ENCODE data around the gene ROBO4. TPM values are rescaled to one million over a fixed set of nuclear protein-coding genes. Genes with fewer than 3 reads are reported as not detected.

The ROBO4 gene
- total RNA-seq: 0.43 and 0.72 TPM in 2 replicates

DNA sequence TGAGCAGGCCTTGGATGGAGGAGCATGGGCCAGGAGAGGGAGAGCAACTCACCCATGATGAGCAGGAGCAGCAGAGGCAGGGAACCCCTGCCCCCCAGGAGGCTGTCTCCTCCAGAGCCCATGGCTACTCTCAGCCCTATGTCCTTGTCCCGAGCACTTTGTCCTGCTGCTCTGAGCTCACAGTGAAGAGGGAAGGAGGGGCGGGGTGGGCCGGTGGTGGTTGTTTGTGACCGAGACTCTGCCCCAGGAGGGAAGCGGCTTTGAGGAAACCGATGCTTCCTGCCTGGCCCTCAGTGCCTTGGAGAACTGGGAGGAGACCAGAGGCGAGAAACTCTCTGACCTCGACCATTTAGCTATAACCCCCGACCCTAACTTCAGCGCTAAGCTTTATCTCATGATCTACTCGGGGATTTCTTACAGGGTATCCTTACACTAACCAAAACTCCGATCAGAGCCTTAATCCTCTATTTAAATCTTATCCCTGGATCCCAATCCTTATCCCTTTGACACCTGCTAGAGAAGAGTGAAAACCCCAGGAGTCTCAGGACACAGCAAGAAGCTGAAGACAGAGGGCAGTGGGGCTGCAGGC, at the start of gene ROBO4:
Gene ROBO4, minus strand, starts transcription at position 192 of the 589 bp plus-strand sequence. Its CDS starts 70 bp downstream, at position 122.

DNA sequence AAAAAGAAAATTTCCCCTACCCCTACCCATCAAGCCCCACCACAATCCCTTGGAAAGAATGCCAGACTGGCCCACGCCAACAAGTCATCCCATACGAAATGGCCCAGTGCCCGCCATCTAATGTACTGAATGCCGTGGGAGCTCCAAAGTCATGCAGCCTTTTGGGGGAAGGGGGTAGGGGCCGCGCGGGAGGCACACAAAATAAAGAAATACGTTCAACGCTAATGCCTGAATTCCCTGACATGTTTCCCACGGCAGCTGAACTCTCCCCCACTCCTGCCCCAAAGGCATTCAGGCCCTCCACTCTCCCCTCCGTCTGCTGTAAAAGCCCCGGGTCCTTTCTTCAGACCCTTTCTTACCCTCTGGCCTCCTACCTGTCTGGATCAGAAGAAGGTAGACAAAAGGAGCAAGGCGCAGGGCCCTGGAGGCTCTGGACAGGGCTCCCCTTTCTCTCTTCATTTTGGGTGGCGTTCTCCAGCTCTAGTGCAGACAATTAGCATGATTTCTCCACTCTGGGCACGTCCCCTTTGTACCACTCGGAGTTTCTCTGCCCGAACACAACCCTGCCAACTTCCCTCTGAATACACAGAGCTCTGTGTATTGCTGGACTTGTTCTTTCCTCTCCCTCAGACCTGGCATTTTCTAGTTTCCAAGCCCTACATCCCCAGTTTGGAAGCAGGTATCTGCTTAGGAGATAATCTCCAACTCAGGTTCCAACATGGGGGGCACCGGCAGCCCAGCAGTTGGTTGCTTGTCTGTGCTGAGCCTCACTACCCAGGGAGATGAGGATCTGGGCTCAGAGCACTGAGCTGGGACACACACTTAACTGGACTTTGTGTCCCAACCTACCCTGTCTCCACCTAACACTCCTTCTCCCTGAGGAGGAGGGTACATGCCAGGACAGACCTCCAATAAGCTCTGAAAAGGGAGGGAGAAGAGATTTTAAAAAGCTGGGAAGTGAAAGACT, 38.2 kb upstream of the ROBO4 start, which contains the start of gene HEPACAM:
Gene HEPACAM, minus strand, starts transcription at position 500 of the 967 bp plus-strand sequence. Its CDS starts 41 bp downstream, at position 459.

DNA sequence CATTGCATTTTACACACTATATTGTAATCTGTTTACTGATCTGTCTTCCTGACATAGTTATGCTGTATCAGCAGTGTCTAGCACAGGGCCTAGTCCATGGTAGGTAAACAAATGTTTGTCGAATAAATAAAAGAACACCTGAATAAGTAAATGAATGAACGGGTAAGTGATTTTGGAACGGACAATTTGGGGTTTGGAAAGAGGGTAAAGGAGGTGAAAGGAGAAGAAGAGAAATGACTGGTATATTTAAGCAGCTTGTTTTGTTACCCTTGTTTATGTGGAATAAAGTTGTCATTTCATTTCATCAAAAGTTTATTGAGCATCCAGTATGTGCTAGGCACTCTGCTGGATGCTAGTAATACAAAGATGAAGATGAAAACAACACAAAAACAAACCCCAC, 21.3 kb upstream of the ROBO4 start, which contains the start of gene HEPN1:
Gene HEPN1, plus strand, starts transcription at position 301 of the 400 bp plus-strand sequence.

DNA sequence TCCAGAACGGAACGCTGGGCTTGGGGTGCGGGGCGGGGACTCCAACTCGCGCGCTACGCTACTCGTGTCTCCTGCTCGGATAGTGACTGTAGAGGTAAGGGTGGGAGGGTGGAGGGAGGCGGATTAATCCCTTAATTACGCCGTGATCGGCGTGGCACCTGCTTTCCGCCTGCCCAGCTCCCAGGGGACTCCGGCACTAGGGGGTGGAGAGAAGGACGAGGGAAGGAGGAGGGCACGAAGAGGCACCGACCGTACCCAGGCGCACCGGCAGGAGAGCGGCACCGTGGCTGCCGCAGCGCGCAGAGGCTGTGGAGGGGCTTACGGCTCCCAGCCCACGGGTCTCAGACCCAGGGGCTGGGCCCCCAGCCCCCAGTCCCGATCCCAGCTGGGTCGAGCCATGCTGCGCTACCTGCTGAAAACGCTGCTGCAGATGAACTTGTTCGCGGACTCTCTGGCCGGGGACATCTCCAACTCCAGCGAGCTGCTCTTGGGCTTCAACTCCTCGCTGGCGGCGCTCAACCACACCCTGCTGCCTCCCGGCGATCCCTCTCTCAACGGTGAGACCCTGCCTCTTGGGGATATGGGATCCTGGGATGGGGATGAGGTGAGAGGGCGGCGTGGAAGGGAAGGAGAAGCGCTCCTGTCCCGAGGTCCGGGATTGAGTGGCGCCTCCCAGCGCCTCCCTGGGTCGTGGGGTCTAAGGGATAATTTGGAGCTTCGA, 32.3 kb downstream of the ROBO4 start, which contains the start of gene ROBO3:
Gene ROBO3, plus strand, starts transcription at position 252 of the 721 bp plus-strand sequence. Its CDS starts 146 bp downstream, at position 398.

Other genes with a start within 250 kb of the ROBO4 start
- gene SIAE, start 224.1 kb downstream of the ROBO4 start, total RNA-seq: 12.8 and 16.9 TPM in 2 replicates
- gene SPA17, start 224.0 kb downstream of the ROBO4 start, total RNA-seq: 2.1 and 8.7 TPM in 2 replicates
- gene NRGN, start 157.9 kb downstream of the ROBO4 start, total RNA-seq: not detected in 2 replicates
- 1.7 TPM in 1 of 2 replicates, not detected in the other for gene VSIG2, start 145.6 kb downstream of the ROBO4 start, total RNA-seq
- gene ESAM, start 135.6 kb downstream of the ROBO4 start, total RNA-seq: under 0.01 TPM in 1 of 2 replicates, not detected in the other
- gene MSANTD2, start 97.5 kb downstream of the ROBO4 start, total RNA-seq: 3.4 and 3.9 TPM in 2 replicates
- 24.7 and 35.2 TPM in 2 replicates for gene ROBO3, start 32.4 kb downstream of the ROBO4 start, total RNA-seq
- gene HEPN1, start 21.4 kb upstream of the ROBO4 start, total RNA-seq: 0.24 TPM in 1 of 2 replicates, not detected in the other
- gene HEPACAM, start 38.2 kb upstream of the ROBO4 start, total RNA-seq: not detected in 2 replicates
- gene CCDC15, start 56.3 kb upstream of the ROBO4 start, total RNA-seq: 1.2 and 1.5 TPM in 2 replicates
- 18.6 and 35.2 TPM in 2 replicates for gene SLC37A2, start 165.4 kb upstream of the ROBO4 start, total RNA-seq
- gene TMEM218, start 213.8 kb upstream of the ROBO4 start, total RNA-seq: 14.0 and 35.4 TPM in 2 replicates